ENCODE data around the gene ZNF148. TPM values are rescaled to one million over a fixed set of nuclear protein-coding genes. Genes with fewer than 3 reads are reported as not detected.
A peak's percentile ranks its signal among the peaks of the same experiment; 100 is the strongest.

The ZNF148 gene
- total and polyA plus RNA-seq, 2 of the 4 experiments (the other 2 are of a cell fraction): 9.4 to 65.2 TPM

GRCh38 chr3:125367403-125368230, 7.5 kb downstream of the ZNF148 start:
- Histone ChIP-seq H3K27me3 (ENCODE audit: control insufficient read depth, insufficient read depth, low read length) (no peaks in the 10 kb centered on the region), H3K9ac (ENCODE audit: low read depth, low read length) (no peak overlapping the region), H4K91ac (ENCODE audit: insufficient read depth, low read depth, low read length) (no peak overlapping the region), H4K5ac (ENCODE audit: low read depth, low read length) (no peak overlapping the region), H4K8ac (ENCODE audit: low read depth in 2 of 2, low read length in 2 of 2) (no peak overlapping the region), H3K4me1 (ENCODE audit: control insufficient read depth, insufficient read depth, low read length) (peaks cover 4% of the 10 kb centered on the region; the same call in 1 of the 2 replicates), H3K4ac (ENCODE audit: low read depth, low read length) (no peak overlapping the region), H2BK5ac (ENCODE audit: low read depth, low read length, poor library complexity, severe bottlenecking) (no peak overlapping the region), H3K14ac (replicated peaks; ENCODE audit: low read depth, low read length) (no peak overlapping the region), H3K27ac (ENCODE audit: insufficient read depth, low read length) (no peak overlapping the region), H3K9me1 (ENCODE audit: insufficient read depth, low read length) (0 out of 2 replicates have a peak, but pooled peaks cover 3% of the 10 kb centered on the region), H3K4me2 (ENCODE audit: low read depth, low read length) (peak overlapping the region; percentile 67; the same call in 1 of the 2 replicates), H2AFZ (replicated peaks; ENCODE audit: low read length, poor library complexity) (no peak overlapping the region), H2AK5ac (ENCODE audit: low read depth, low read length) (no peak overlapping the region), H2BK15ac (ENCODE audit: low read depth, low read length) (no peak overlapping the region), H3K36me3 (ENCODE audit: control insufficient read depth, insufficient read depth, low read length) (peaks cover 2% of the 10 kb centered on the region; the same call in 1 of the 2 replicates), H3K23ac (ENCODE audit: low read depth, low read length) (0 out of 2 replicates have a peak overlapping the region, but pooled peaks have one; percentile 39), H3K56ac (ENCODE audit: extremely low read depth, insufficient read depth, low read length) (no peak overlapping the region), H2BK20ac (ENCODE audit: low read depth, low read length) (no peak overlapping the region), H3K18ac (ENCODE audit: low read depth, low read length) (no peak overlapping the region), H3K79me1 (ENCODE audit: low read depth in 1 of 2, low read length in 2 of 2) (peaks cover 3 to 63% of the 10 kb centered on the region in 2 experiments; a peak in 3 of 4 replicates), H2AK9ac (replicated peaks; ENCODE audit: low read depth, low read length, poor library complexity) (no peak overlapping the region), H2BK120ac (ENCODE audit: low read depth, low read length) (no peak overlapping the region), H3K9me3 (ENCODE audit: control insufficient read depth, insufficient read depth, low read length) (no peaks in the 10 kb centered on the region), H4K20me1 (ENCODE audit: insufficient read depth, low read length) (peaks cover 72% of the 10 kb centered on the region), H3K4me3 (ENCODE audit: insufficient read depth, low read depth, low read length) (no peak overlapping the region)
- intact Hi-C loops (cut with micrococcal nuclease): no loop called here
- TF ChIP-seq MXI1 (IDR thresholded peaks at IDR 0.05; ENCODE audit: borderline replicate concordance, low read depth, low read length) (no peak), RAD21 (IDR thresholded peaks at IDR 0.05; ENCODE audit: low read length) (no peak)
- 73% methylated on average over 3 of the region's 5 CpGs; no CpG with 5 or more reads in 1 of the 2 experiments for WGBS, 2 experiments (ENCODE audit: extremely low coverage in 2 of 2, insufficient read length in 1 of 2)
- DNase-seq (peak; percentile 45), ATAC-seq (ENCODE audit: low read depth) (peak; percentile 70)
- BruUV-seq (replicated peaks): no TSS peak
- ChIA-PET CTCF (interaction anchor here (0.7 kb wide), 1 partner anchor 57 kb away, joined by 4 read pairs; no protein-coding TSS in a partner anchor), POLR2A (ENCODE audit: unreplicated experiment) (interaction anchor here (0.6 kb wide), 1 partner anchor 33 kb away, joined by 3 read pairs; no protein-coding TSS in a partner anchor)
- dilution Hi-C loops (cut with HindIII; ENCODE audit: low sequenced_read_pairs, unreplicated experiment): no loop called here
- in situ Hi-C loops (cut with MboI; ENCODE audit: low sequenced_read_pairs): no loop called here

All from IMR-90 (cell line).